ENCODE data around the gene NUP210. TPM values are rescaled to one million over a fixed set of nuclear protein-coding genes. Genes with fewer than 3 reads are reported as not detected.

The NUP210 gene
- total and polyA plus RNA-seq, 8 donors = 16.0 to 23.5 (median 18.1) TPM

DNA sequence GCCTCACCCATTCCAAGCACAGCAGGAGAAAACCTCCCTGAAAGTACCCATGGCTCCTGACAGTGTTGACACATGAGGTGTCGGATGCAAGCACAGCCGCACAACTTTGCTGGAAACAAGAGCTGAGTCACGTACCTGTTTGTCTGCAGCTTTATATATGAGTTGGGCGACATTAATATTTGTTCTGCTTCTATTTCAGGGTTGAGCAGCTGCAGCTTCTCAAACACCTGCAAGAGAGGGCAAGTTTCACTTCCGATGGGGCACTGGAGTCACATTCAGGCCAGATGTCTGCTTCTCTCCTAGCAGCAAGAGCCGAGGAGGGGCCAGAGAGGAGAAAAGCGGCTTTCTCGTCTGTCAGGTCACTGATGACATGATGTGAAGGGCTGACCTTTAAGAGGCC lies 88.0 kb downstream of the NUP210 start:
- ATAC-seq (peak; percentile 25), DNase-seq (peak in 1 of 4 donors; percentile 10)
- no peaks in the 10 kb centered on the region for H3K9me3 ChIP-seq
- intact Hi-C loops (cut with DNase I) = no loop called here
- no peaks in the 10 kb centered on the region for H3K4me1 ChIP-seq
- H3K27ac ChIP-seq = no peak overlapping the region
- H3K27me3 ChIP-seq = no peaks in the 10 kb centered on the region
- TF ChIP-seq, protein P1, sequence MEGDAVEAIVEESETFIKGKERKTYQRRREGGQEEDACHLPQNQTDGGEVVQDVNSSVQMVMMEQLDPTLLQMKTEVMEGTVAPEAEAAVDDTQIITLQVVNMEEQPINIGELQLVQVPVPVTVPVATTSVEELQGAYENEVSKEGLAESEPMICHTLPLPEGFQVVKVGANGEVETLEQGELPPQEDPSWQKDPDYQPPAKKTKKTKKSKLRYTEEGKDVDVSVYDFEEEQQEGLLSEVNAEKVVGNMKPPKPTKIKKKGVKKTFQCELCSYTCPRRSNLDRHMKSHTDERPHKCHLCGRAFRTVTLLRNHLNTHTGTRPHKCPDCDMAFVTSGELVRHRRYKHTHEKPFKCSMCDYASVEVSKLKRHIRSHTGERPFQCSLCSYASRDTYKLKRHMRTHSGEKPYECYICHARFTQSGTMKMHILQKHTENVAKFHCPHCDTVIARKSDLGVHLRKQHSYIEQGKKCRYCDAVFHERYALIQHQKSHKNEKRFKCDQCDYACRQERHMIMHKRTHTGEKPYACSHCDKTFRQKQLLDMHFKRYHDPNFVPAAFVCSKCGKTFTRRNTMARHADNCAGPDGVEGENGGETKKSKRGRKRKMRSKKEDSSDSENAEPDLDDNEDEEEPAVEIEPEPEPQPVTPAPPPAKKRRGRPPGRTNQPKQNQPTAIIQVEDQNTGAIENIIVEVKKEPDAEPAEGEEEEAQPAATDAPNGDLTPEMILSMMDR (IDR thresholded peaks at IDR 0.05) = no peak
- no peak overlapping the region for H3K4me3 ChIP-seq
- peaks cover 0 to 100% of the 10 kb centered on the region in 2 donors for H3K36me3 ChIP-seq

DNA sequence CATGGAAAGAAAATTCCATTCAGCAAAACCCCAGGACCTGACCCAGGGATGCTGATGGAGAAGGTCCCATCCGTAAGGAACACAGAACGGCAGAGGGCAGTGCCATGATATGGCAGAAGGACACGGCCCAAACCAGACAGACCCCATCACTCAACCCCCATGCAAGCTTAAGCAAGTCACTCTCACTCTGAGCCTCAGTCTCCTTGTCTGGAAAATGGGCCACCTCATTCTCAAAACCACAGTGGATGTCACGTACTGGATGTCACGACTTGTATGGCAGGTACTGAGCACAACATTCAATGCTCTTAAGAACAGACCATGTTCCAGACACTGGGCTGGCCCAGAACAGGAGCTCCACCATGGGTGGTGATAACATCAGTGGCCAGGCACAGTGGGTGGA lies 90.4 kb downstream of the NUP210 start:
- H3K27ac ChIP-seq = no peak overlapping the region
- H3K36me3 ChIP-seq = peaks cover 0 to 100% of the 10 kb centered on the region in 2 donors

DNA sequence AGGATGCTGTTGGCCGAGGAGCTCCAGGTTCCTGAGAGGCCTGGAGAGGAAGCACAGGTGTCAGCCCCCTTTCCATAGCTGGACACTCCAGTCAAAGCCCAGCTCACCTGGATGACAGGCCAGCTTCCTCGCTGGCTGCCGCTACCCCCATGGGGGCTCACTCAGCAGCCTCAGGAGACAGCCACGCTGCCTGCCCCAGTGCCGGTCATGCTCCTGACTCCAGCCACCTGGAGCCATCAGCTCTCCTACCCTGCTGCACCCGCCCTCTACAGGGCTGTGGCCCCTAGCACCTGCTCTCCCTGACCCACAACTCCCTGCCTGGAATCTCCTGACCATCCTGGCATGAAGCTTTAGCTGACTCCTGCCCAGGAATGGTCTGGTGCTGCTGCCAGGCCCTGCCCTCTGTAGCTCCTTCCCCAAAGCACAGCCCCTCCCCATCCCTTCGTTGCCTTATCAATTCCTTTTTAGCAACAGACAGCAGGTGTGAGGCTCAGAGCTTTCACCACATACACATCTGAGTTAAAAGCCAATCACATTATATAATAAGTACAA lies 94.2 kb downstream of the NUP210 start:
- H3K27ac ChIP-seq = no peak overlapping the region
- DNase-seq (no peak), ATAC-seq (no peak)
- H3K27me3 ChIP-seq = no peaks in the 10 kb centered on the region
- no peaks in the 10 kb centered on the region for H3K9me3 ChIP-seq
- H3K4me1 ChIP-seq = no peaks in the 10 kb centered on the region
- peaks cover 0 to 100% of the 10 kb centered on the region in 2 donors for H3K36me3 ChIP-seq
- H3K4me3 ChIP-seq = no peak overlapping the region
- intact Hi-C loops (cut with DNase I) = no loop called here
- TF ChIP-seq, protein P1 (IDR thresholded peaks at IDR 0.05) = no peak

More for the DNA sequence above, 90.4 kb downstream of the NUP210 start:
- Histone ChIP-seq H3K9me3 (no peaks in the 10 kb centered on the region), H3K4me1 (no peaks in the 10 kb centered on the region), H3K4me3 (no peak overlapping the region), H3K27me3 (no peaks in the 10 kb centered on the region)
- intact Hi-C loops (cut with DNase I) = no loop called here
- DNase-seq (no peak), ATAC-seq (no peak)
- TF ChIP-seq, protein P1 (IDR thresholded peaks at IDR 0.05) = no peak

DNA sequence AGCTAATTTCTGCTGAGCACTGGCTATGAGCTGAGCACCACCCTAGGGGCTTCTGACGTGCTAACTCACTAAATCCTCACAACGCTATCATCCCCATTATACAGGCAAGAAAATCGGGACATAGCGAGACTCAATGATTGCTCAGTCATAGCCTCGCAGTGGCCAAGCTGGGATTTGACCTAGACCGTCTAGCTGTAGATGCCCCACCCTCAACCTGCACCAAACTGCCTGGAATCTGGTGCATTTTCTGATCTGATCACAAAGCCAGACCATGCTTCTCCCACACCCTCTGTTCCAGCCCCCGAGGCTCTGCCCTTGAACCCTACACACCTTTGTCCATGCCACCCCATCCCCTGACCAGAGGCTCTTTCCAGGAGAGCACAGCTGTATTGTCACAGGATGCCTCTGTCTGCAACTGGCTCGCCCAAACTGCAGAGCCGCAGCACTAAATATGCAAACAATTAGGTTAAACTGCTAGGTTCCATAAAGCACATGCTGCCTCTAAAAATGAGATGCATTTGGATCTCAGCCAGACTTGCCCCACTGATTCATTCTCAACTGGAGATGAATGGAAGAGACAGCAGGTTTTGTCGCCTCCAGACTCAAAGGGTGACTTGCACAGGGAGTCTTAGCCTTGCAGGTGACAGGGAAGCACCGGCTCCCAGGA lies 95.2 kb downstream of the NUP210 start:
- Histone ChIP-seq H3K36me3 (peaks cover 0 to 100% of the 10 kb centered on the region in 2 donors), H3K4me1 (no peaks in the 10 kb centered on the region), H3K27me3 (no peaks in the 10 kb centered on the region), H3K9me3 (no peaks in the 10 kb centered on the region), H3K4me3 (no peak overlapping the region), H3K27ac (no peak overlapping the region)
- TF ChIP-seq, protein P1 (IDR thresholded peaks at IDR 0.05) = no peak
- DNase-seq = no peak
- intact Hi-C loops (cut with DNase I) = no loop called here
- no peak for ATAC-seq

DNA sequence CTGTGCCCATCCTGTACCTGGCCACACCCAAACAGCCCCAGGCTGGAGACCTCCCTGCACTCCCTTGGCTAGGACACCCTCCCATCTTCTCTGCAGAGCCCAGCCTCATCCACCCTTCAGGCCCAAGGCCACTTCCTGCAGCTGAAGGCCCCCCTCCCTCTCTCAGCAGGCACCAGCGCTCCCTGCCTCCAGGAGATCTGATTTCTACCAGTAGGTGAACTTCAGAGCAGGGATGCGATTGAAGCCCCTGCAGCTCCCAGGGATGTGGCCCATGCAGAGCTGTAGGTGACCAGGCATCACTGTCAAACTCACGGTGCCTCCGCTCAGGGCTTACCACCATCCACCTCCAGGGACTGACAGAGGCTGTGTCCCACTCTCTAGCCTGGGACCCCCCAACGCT lies 96.3 kb downstream of the NUP210 start:
- Histone ChIP-seq H3K36me3 (peaks cover 0 to 100% of the 10 kb centered on the region in 2 donors), H3K27me3 (no peaks in the 10 kb centered on the region), H3K4me3 (no peak overlapping the region), H3K27ac (no peak overlapping the region), H3K4me1 (no peaks in the 10 kb centered on the region), H3K9me3 (no peaks in the 10 kb centered on the region)
- intact Hi-C loops (cut with DNase I) = no loop called here
- TF ChIP-seq, protein P1 (IDR thresholded peaks at IDR 0.05) = no peak
- DNase-seq (no peak), ATAC-seq (no peak)
